ENCODE measurements around the gene NTF3.

NTF3 gene

DNA sequence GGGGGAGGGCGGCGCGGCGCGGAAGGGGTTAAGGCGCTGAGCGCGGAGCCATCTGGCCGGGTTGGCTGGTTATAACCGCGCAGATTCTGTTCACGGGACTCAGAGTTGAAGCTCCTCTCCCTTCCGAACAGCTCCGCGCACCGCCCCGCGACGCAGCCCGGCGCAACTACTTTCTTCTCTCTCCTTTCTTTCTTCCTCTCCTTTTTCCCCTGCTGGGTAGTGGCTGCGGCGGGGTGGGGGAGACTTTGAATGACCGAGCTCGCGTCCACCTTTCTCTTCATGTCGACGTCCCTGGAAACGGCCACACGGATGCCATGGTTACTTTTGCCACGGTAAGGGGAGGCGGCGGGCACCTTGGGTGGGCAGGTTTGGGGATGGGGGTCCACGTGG lies at the start of gene NTF3:
NTF3 (plus strand) TSS at position 98 of the 390 bp plus-strand sequence; CDS start at position 315, 217 bp downstream.
- peak; percentile 29 for DNase-seq (ENCODE audit: low read depth)
- peak within 1 kb of the TSS; percentile 28 for H3K4me3 ChIP-seq (replicated peaks; ENCODE audit: low read depth, low read length)
- TF ChIP-seq CTCF (IDR thresholded peaks at IDR 0.05; ENCODE audit: low read length, missing control alignments) = no peak

DNA sequence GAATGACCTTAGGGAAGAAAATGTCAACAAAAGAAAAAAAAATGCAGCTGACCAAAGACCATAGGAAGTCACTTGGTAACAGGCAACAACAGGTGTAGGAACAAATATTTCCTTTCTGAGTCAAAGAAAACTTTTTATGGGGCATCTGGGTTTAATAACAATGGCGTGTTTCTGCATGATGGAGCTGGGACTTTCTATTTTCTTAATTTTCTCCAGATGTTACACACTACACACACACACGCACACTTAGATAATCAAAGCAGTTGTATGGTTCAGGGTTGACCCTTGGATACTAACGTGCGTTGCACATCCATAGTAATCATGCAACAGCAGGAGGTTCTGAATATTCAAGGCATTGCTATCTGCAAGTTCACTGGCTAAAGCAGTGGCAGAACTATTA lies 47.9 kb upstream of the NTF3 start:
- no peak for DNase-seq (ENCODE audit: low read depth)
- no peak for TF ChIP-seq CTCF (IDR thresholded peaks at IDR 0.05; ENCODE audit: low read length, missing control alignments)
- no peak overlapping the region for H3K4me3 ChIP-seq (replicated peaks; ENCODE audit: low read depth, low read length)

DNA sequence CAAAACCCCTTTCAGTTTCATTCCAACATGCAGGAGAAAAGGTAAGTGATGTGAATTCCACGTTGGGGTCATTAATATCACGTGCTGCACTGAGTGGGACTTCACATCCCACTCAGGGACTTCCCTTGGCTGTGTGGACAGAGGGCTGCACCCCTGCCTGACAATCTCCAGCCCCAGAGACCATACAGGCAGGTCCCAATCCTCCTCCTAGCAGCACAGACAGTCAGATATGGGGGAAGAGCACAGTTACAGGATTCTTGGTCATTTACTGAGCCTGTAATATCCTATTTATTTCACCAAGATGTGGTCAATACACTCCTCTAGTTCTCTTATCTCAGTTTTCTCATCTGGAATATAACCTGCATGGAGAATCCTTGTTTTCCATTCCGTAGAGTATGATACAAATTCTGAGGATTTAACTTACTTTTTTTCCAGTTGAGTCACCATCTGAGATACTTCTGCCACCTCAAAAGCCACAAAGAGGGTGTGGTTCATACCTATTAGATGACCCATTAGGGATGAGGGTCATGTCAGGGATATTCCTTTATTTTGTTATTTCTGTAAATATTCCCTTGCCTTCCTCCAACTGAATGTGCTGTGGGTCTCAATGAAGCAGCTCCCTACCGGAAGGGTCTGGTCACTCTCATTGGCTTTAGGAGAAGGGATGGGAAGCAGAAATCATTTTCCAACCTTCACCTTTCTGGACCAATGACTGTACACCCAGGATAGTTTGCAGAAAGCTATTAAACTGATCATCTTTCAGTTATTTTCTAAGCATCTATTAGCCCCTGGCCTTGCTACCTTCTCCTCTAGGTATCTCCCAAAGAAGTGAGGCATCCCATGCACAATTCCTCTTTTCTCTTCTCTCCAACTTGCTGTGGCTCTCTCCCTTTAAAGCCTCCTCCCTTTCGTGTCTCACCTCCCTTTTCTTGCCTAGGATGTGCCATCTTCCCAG lies 43.0 kb upstream of the NTF3 start:
- no peak for TF ChIP-seq CTCF (IDR thresholded peaks at IDR 0.05; ENCODE audit: low read length, missing control alignments)
- no peak for DNase-seq (ENCODE audit: low read depth)
- no peak overlapping the region for H3K4me3 ChIP-seq (replicated peaks; ENCODE audit: low read depth, low read length)

GRCh38 chr12:5390174-5390799 lies 41.6 kb upstream of the NTF3 start:
- no peak overlapping the region for H3K4me3 ChIP-seq (replicated peaks; ENCODE audit: low read depth, low read length)
- DNase-seq (ENCODE audit: low read depth) = no peak
- no peak for TF ChIP-seq CTCF (IDR thresholded peaks at IDR 0.05; ENCODE audit: low read length, missing control alignments)

- TF ChIP-seq CTCF (IDR thresholded peaks at IDR 0.05; ENCODE audit: low read length, missing control alignments) = no peak
- peak; percentile 2 for DNase-seq (ENCODE audit: low read depth)
- H3K4me3 ChIP-seq (replicated peaks; ENCODE audit: low read depth, low read length) = no peak overlapping the region
Observed at GRCh38 chr12:5391653-5392052, 40.3 kb upstream of the NTF3 start.

DNA sequence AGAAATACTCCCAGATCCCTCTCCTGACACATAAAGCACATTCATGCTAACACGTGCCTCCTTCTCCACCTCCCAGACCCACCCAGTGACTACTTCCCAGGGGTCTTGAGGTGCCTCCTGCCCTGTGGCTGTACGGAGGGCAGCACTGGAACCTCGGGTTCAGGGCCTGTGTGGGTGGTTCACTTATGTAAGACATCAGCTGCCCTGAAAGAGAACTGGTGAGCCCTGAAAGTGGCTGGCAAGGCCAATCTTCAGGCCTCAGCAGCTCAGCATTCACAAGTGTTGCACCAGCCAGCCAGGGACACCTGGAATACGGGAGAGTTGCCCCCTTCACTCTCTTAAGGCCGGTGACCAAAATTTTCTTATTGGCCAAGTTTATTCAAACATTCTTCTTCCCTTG lies 38.9 kb upstream of the NTF3 start:
- DNase-seq (ENCODE audit: low read depth) = no peak
- no peak for TF ChIP-seq CTCF (IDR thresholded peaks at IDR 0.05; ENCODE audit: low read length, missing control alignments)
- H3K4me3 ChIP-seq (replicated peaks; ENCODE audit: low read depth, low read length) = no peak overlapping the region
